Keratinocyte (primary cell): ENCODE results near the gene GAGE12C. TPM values are rescaled to one million over a fixed set of nuclear protein-coding genes. Genes with fewer than 3 reads are reported as not detected.
"Not testable (repeated sequence)": the region's sequence is repeated elsewhere in the genome, so short reads cannot be mapped to it uniquely, and the experiment has no call there.

Source experiments
- DNase-seq: peaks from one replicate; pipeline ENCODE4 v3.0.0-alpha.2; 2011; ENCODE audit warnings: low read depth, missing footprints, low spot score
- FAIRE-seq: peaks from 2 replicates; lab custom pipeline; 2011; peaks lifted over from hg19 to GRCh38; lab: Jason Lieb, UNC
- H2AFZ ChIP-seq: 2 replicates; pipeline ENCODE4 v1.6.0; 2012; ENCODE audit warnings: low read length, control low read depth, inconsistent platforms; ENCODE audit not compliant: control insufficient read depth
- H3K27ac ChIP-seq: 2 replicates; pipeline ENCODE4 v1.5.1; 2011; ENCODE audit warnings: low read length; ENCODE audit not compliant: control insufficient read depth, insufficient read depth
- H3K27me3 ChIP-seq: 3 replicates; pipeline ENCODE4 v1.6.0; 2011; ENCODE audit warnings: low read length; ENCODE audit not compliant: control insufficient read depth, insufficient read depth; ENCODE audit errors: extremely low read depth
- H3K36me3 ChIP-seq, 2 experiments: 2 replicates in 1 of 2; 3 replicates in 1 of 2; pipeline ENCODE4 v1.5.1; 2011; ENCODE audit warnings: low read length in 2 of 2, mild to moderate bottlenecking in 1 of 2; ENCODE audit not compliant: control insufficient read depth in 2 of 2, insufficient read depth in 2 of 2; ENCODE audit errors: extremely low read depth in 1 of 2
- H3K4me1 ChIP-seq: 3 replicates; pipeline ENCODE4 v1.5.1; 2011; ENCODE audit warnings: low read length; ENCODE audit not compliant: control insufficient read depth, insufficient read depth; ENCODE audit errors: extremely low read depth
- H3K4me2 ChIP-seq: 3 replicates; pipeline ENCODE4 v1.6.0; 2011; ENCODE audit warnings: low read depth, low read length; ENCODE audit not compliant: control insufficient read depth, insufficient read depth; ENCODE audit errors: extremely low read depth
- H3K4me3 ChIP-seq, 3 experiments: fragments of 200-600 bp in 1 of 3; sonication (generic) in 1 of 3; 2 replicates in 2 of 3; 3 replicates in 1 of 3; pipeline ENCODE4 v1.5.1; 2011 to 2016; ENCODE audit warnings: low read length in 3 of 3, mild to moderate bottlenecking in 3 of 3, control low read depth in 2 of 3, inconsistent platforms in 1 of 3, low read depth in 1 of 3, mixed read lengths in 1 of 3, mixed run types in 1 of 3, moderate library complexity in 1 of 3; ENCODE audit not compliant: control insufficient read depth in 2 of 3, insufficient read depth in 2 of 3; ENCODE audit errors: extremely low read depth in 1 of 3
- H3K79me2 ChIP-seq: 2 replicates; pipeline ENCODE4 v1.6.0; 2012; ENCODE audit warnings: low read length; ENCODE audit not compliant: control insufficient read depth, insufficient read depth
- H3K9ac ChIP-seq: 3 replicates; pipeline ENCODE4 v1.6.0; 2011; ENCODE audit warnings: low read length; ENCODE audit not compliant: control insufficient read depth, insufficient read depth; ENCODE audit errors: extremely low read depth
- H3K9me1 ChIP-seq: 3 replicates; pipeline ENCODE4 v1.6.0; 2011; ENCODE audit warnings: low read length; ENCODE audit not compliant: control insufficient read depth, insufficient read depth; ENCODE audit errors: extremely low read depth
- H3K9me3 ChIP-seq: 2 replicates; pipeline ENCODE4 v1.5.1; 2012; ENCODE audit warnings: low read depth, low read length; ENCODE audit not compliant: control insufficient read depth
- H4K20me1 ChIP-seq: 3 replicates; pipeline ENCODE4 v1.6.0; 2011; ENCODE audit warnings: low read length; ENCODE audit not compliant: control insufficient read depth, insufficient read depth; ENCODE audit errors: extremely low read depth
- dilution Hi-C: fragments of 300-500 bp; cut with MboI; formaldehyde crosslinking; loops from one replicate; pipeline ENCODE4 v1.7.0; 2020; ENCODE audit warnings: low sequenced_read_pairs; ENCODE audit not compliant: extremely low pct_ligation_motif_present
- polyA minus RNA-seq, 3 experiments: library from RNA; depleted of rRNA, polyadenylated mRNA; stranded (reverse); fragments of >200 nt; gene quantifications; 1 replicate in 1 of 3; 2 replicates in 1 of 3; 3 replicates in 1 of 3; pipeline ENCODE4 v1.2.3, GENCODE V29; 2011
- polyA plus RNA-seq, 5 experiments: library from polyadenylated mRNA; depleted of rRNA in 3 of 5; stranded (reverse) in 3 of 5; stranded (forward) in 1 of 5; unstranded in 1 of 5; fragments of >200 nt; gene quantifications; 1 replicate in 1 of 5; 2 replicates in 3 of 5; 3 replicates in 1 of 5; pipeline versions ENCODE4 v1.2.1 to v1.2.3, GENCODE V29; 2011 to 2012; ENCODE audit warnings: missing spikeins in 2 of 5, low read depth in 1 of 5, low replicate concordance in 1 of 5

GAGE12C gene
- not detected in 3 replicates for polyA plus RNA-seq
- not detected for polyA plus RNA-seq (2011; ENCODE audit: low read depth)
- polyA plus RNA-seq (2011; cell fraction: cytosol; rRNA removed): not detected in 2 replicates
- not detected in 2 replicates for polyA plus RNA-seq (2011; cell fraction: nucleus; rRNA removed)
- not detected in 2 replicates for polyA plus RNA-seq (2012; ENCODE audit: low replicate concordance)
- polyA minus RNA-seq: not detected in 3 replicates
- not detected for polyA minus RNA-seq (2011; cell fraction: cytosol; rRNA and poly(A)+ RNA removed)
- not detected in 2 replicates for polyA minus RNA-seq (2011; cell fraction: nucleus; rRNA and poly(A)+ RNA removed)

GRCh38 chrX:49531877-49532276 lies at the start of gene GAGE12C:
TSS of gene GAGE12C (plus strand) at chrX:49532177. CDS start at chrX:49533332, 1,155 bp downstream.
- H3K36me3 ChIP-seq, H3K9ac ChIP-seq, H3K4me1 ChIP-seq, FAIRE-seq, H3K27me3 ChIP-seq, H3K4me2 ChIP-seq, dilution Hi-C loops, H4K20me1 ChIP-seq, H3K79me2 ChIP-seq, H3K27ac ChIP-seq, H3K9me1 ChIP-seq, DNase-seq, H2AFZ ChIP-seq, H3K9me3 ChIP-seq, H3K4me3 ChIP-seq: not testable (repeated sequence)

- H3K27ac ChIP-seq, DNase-seq, FAIRE-seq, H3K4me3 ChIP-seq, H3K9ac ChIP-seq, H3K9me1 ChIP-seq, H2AFZ ChIP-seq, H3K27me3 ChIP-seq, H3K4me1 ChIP-seq, dilution Hi-C loops, H3K79me2 ChIP-seq, H4K20me1 ChIP-seq, H3K9me3 ChIP-seq, H3K36me3 ChIP-seq, H3K4me2 ChIP-seq: not testable (repeated sequence)
Measured at GRCh38 chrX:49541433-49541832, 9.5 kb downstream of the GAGE12C start, which contains the start of gene GAGE12D. TSS of gene GAGE12D (plus strand) at chrX:49541733. CDS start at chrX:49542888, 1,155 bp downstream.

GRCh38 chrX:49550989-49551388 lies 19.0 kb downstream of the GAGE12C start, which contains the start of gene GAGE12E:
TSS of gene GAGE12E (plus strand) at chrX:49551289. CDS start at chrX:49552444, 1,155 bp downstream.
- H4K20me1 ChIP-seq, DNase-seq, H3K27ac ChIP-seq, H3K4me2 ChIP-seq, H3K36me3 ChIP-seq, FAIRE-seq, dilution Hi-C loops, H3K9me3 ChIP-seq, H3K4me1 ChIP-seq, H3K9me1 ChIP-seq, H2AFZ ChIP-seq, H3K9ac ChIP-seq, H3K27me3 ChIP-seq, H3K4me3 ChIP-seq, H3K79me2 ChIP-seq: not testable (repeated sequence)

- H3K9me1 ChIP-seq, H3K9ac ChIP-seq, DNase-seq, H3K9me3 ChIP-seq, H4K20me1 ChIP-seq, H3K4me3 ChIP-seq, dilution Hi-C loops, H3K27ac ChIP-seq, H3K4me2 ChIP-seq, H3K79me2 ChIP-seq, H3K4me1 ChIP-seq, FAIRE-seq, H3K36me3 ChIP-seq, H3K27me3 ChIP-seq, H2AFZ ChIP-seq: not testable (repeated sequence)
Measured at GRCh38 chrX:49560542-49560941, 28.6 kb downstream of the GAGE12C start, which contains the start of gene GAGE12F. TSS of gene GAGE12F (plus strand) at chrX:49560842. CDS start at chrX:49561997, 1,155 bp downstream.

GRCh38 chrX:49568728-49569127 lies 36.8 kb downstream of the GAGE12C start:
- H2AFZ ChIP-seq, H3K79me2 ChIP-seq, H3K9me1 ChIP-seq, H3K9me3 ChIP-seq, dilution Hi-C loops, FAIRE-seq, H4K20me1 ChIP-seq, H3K4me2 ChIP-seq, H3K27me3 ChIP-seq, H3K4me3 ChIP-seq, DNase-seq, H3K36me3 ChIP-seq, H3K9ac ChIP-seq, H3K27ac ChIP-seq, H3K4me1 ChIP-seq: not testable (repeated sequence)
